HG03342 (cell line): ENCODE data around the gene DGKZ.
"Not testable (repeated sequence)": the region's sequence is repeated elsewhere in the genome, so short reads cannot be mapped to it uniquely, and the experiment has no call there.

Experiments used
- ATAC-seq: cut with Tn5 transposase; IDR thresholded peaks from one replicate; pipeline ENCODE4 v1.9.1; 2021; ENCODE audit warnings: mild to moderate bottlenecking, moderate library complexity; ENCODE audit not compliant: unreplicated experiment

The DGKZ gene

DNA sequence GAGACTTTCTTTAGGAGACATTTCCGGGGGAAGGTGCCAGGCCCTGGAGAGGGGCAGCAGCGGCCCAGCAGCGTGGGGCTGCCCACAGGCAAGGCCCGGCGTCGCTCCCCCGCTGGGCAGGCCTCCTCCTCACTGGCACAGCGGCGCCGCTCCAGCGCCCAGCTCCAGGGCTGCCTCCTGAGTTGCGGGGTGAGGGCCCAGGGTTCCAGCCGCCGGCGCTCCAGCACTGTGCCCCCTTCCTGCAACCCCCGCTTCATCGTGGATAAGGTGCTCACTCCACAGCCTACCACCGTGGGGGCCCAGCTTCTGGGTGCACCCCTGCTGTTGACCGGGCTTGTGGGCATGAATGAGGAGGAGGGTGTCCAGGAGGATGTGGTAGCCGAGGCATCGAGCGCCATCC, 19.0 kb downstream of the DGKZ start:
- no peak for ATAC-seq

DNA sequence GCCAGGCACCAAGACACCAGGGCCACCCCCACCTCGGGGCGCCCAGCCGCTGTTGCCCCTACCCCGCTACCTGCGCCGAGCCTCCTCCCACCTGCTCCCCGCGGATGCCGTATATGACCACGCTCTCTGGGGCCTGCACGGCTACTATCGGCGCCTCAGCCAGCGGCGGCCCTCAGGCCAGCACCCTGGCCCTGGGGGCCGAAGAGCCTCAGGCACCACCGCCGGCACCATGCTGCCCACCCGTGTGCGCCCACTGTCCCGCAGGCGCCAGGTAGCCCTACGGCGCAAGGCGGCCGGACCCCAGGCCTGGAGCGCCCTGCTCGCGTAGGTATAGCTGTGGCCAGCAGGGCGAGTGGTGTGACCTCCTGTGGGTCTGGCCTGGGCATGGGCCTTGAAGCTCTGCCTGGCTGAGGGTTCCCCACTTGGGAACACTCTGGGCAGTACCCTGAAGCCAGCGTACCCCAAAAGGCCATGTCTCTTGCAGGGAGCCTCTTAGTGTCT, 19.4 kb downstream of the DGKZ start:
- ATAC-seq: no peak

DNA sequence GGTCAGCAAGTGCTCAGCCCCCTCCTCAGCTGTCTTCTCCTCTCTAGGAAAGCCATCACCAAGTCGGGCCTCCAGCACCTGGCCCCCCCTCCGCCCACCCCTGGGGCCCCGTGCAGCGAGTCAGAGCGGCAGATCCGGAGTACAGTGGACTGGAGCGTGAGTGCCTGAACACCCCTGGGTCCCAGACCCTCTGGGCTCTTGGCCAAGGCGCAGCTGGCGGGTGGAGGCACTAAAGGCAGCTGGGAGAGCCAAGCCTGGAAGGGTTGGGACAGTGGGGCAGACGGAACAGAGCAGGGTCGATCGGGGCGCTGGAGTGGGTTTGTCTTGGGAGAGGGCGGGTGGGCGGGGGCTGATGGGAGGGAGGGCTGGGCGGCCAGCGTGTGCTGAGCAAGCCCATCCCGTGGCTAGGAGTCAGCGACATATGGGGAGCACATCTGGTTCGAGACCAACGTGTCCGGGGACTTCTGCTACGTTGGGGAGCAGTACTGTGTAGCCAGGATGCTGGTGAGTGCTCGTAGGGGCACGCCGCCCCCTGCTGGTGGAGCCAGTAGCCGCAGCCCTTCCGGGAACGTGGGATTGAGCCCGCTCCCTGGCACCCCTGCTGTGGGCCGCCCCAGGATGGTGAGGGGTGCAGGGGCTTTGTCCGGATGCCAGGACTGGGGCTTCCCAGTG, 20.1 kb downstream of the DGKZ start:
- peak; percentile 57 for ATAC-seq

DNA sequence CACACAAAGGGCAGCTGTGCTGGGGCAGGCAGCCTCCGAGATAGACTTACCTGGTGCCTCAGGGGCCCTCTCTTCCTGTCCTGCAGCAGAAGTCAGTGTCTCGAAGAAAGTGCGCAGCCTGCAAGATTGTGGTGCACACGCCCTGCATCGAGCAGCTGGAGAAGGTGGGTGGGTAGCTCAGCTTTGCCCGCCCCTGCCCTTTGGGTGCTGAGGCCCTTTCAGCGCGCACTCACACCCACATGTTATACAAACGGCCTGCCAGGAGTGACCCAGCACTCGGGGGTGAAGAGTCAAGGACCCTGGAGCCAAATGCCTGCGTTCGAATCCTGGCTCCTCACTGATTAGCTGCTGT, 20.6 kb downstream of the DGKZ start:
- no peak for ATAC-seq

DNA sequence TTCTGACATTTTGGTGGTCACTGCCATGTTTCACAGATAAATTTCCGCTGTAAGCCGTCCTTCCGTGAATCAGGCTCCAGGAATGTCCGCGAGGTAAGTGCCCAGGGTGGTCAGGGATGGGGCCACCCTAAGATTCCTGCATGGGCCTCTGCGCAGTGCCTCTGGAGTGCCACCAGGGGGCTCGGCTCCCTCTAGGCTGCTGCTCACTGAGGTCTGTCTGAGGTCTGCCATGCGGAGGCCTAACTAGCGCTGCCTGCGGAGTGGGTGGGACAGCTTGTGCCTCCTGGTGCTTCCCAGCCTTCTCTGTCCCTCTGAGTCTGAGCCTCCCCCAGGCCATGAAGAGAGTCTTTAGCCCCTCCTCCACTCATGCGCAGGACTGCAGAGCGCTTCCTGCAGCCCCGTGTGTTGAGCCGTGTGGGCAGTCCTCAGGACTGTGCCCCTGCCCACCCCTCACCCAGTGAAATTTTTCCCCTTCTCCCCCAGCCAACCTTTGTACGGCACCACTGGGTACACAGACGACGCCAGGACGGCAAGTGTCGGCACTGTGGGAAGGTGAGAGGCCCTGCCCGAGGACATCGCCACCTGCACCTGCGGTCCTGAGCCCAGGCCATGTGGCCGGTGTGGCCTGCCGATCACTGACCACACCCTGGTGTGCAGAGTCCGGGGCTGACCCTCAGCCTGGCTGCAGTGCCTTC, 22.3 kb downstream of the DGKZ start:
- no peak for ATAC-seq

DNA sequence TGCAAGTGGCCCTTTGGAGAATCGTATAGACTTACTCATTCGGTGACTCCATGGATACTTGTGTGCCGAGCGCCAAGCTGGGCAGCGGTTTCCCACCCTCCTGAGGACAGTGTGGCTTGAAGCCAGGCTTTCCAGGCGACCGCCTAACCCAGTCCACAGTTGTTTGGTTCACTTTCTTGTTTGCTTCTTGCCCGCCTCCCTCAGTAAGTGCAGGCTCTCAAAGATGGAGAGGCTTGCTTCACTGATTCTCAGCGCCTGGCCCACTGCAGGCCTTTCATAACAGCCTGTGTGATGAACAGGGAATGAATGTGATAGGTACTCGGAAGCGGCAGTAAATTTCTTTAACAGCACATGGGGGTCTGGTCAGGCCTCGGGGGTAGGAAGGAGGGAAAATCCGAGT, 23.0 kb downstream of the DGKZ start:
- no peak for ATAC-seq

DNA sequence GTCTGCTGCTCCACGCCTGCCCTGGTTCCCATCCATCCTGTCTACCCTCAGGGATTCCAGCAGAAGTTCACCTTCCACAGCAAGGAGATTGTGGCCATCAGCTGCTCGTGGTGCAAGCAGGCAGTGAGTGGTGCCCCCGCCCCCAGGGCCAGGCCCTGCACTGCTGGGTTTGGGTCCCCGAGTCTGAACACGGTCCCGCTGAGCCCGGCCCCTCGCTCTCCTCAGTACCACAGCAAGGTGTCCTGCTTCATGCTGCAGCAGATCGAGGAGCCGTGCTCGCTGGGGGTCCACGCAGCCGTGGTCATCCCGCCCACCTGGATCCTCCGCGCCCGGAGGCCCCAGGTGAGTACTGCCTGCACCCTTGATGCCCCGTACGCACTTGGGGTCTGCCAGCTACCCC, 24.0 kb downstream of the DGKZ start:
- ATAC-seq: not testable (repeated sequence)

DNA sequence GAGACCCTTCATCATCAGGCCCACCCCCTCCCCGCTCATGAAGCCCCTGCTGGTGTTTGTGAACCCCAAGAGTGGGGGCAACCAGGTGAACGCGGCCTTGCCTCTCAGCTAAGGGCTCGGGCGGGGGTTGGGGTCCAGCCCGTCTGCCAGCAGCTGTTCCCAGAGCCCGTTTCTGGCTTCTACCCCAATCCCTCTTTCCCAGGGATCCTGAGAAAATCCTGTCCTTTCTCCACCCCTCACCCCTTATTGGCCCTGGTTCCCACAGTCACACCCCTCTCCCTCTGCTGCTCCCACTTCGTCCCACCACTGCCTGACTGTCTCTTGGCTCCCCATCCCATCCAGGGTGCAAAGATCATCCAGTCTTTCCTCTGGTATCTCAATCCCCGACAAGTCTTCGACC, 24.8 kb downstream of the DGKZ start:
- ATAC-seq: no peak

DNA sequence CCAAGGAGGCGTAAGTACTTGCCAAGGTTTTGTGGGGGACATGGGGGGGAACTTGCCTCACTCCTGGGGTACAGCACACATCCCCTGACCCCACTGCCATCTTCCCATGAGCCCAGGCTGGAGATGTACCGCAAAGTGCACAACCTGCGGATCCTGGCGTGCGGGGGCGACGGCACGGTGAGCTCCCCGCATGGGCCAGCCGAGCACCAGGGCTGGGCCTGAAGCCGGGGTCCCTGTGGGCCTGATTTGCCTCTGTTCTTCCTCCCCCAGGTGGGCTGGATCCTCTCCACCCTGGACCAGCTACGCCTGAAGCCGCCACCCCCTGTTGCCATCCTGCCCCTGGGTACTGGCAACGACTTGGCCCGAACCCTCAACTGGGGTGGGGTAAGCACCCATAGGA, 25.2 kb downstream of the DGKZ start:
- ATAC-seq: not testable (repeated sequence)

DNA sequence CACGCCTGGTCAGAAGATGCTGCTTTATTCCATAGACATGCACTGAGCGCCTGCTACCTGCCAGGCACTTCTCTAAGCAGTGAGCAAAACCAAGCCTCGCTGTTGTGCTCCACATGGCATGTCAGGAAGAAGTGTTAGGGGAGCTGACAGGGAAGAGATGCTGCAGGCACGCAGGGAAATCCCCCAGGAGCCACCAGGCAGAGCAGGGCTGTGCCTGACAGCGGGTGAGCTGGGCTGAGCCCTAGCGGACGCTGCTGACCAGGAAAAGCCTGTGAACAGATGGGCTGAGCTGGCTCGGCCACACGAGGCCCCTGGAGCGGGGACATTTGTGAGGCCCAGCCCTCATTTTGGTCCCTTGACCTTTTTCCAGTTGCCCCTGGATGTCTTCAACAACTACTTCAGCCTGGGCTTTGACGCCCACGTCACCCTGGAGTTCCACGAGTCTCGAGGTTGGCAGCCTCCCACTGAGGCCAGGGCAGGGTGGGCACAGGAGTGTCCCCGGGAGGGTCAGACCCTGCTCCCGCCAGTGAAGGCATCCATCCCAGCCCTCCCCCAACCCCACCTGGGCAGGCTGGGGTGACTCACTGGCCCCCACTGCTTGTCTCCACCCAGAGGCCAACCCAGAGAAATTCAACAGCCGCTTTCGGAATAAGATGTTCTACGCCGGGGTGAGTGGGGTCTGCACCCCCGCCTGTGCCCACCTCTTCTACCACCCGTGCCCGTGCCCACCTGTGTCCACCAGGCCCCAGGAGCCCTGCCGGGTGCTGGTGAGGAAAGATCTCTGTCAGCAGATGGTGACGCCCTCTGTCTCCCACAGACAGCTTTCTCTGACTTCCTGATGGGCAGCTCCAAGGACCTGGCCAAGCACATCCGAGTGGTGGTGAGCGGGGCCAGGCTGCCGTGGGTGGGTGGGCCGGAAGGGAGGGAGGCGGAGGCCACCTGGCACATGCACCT, 26.8 kb downstream of the DGKZ start:
- no peak for ATAC-seq

DNA sequence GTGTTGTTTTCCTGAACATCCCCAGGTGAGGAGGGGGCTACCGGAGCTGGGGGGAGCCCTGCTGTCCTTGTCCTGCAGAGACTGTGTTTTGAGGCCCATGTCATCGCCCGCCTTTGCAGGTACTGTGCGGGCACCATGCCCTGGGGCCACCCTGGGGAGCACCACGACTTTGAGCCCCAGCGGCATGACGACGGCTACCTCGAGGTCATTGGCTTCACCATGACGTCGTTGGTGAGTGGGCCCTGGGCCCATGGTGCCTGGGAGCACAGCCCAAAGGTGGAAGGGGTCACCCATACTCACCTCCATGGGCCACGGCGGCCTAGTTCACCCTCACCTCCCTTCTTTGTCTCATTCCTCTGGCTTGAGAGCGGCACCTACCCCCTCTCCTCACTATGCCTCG, 27.6 kb downstream of the DGKZ start:
- no peak for ATAC-seq

DNA sequence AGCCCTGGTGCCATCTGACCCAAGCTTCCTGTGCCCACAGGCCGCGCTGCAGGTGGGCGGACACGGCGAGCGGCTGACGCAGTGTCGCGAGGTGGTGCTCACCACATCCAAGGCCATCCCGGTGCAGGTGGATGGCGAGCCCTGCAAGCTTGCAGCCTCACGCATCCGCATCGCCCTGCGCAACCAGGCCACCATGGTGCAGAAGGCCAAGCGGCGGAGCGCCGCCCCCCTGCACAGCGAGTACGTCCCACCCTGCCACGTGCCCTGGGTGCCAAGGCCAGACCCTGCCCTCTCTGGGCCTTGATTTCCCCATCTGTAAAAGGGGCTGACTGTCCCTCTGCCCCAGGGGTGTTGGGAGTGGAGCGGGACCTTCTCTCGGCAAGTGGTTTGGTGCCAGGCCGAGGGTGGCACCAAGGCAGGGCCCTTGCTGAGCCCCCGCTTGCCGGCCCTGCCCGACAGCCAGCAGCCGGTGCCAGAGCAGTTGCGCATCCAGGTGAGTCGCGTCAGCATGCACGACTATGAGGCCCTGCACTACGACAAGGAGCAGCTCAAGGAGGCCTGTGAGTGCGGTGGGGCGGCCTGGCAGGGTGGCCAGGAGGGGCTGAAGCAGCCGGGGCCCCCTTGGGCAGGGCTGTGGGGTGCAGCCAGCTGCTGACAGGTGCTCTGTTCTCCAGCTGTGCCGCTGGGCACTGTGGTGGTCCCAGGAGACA, 28.3 kb downstream of the DGKZ start:
- ATAC-seq: no peak

DNA sequence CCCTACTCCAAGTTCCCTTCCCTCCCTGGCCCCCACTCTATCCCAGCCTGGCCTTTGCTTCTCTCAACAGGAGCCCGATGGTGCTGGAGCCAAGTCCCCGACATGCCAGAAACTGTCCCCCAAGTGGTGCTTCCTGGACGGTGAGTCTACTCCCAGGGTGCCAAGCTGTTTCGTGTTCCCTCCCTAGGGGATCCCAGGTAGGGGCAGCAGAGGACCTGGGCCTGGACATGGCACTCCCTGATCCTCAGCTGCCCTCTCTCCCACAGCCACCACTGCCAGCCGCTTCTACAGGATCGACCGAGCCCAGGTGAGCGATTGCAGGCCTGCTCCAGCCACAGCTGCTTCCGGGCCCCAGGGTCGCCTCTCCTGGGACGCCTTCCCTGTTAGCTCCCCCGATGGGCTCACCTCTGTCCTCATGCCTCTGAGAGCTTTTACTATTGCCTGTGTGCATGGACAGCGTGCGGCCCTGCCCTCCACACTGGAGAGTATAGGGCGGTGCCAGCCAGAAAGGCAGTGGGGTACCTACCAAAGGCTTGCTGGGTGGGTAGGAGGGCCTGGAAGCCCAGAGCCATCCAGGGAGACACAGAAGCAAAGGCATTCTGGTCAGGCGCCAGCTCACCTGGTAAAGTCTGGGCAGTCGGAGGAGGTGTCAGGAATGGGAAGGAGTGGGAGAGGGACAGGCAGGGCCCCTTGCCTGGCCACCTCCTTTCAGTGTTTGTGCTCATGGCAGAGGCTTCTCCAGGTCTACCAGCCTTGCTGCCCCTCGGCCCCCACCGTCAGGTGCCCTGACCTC, 29.2 kb downstream of the DGKZ start:
- no peak for ATAC-seq

DNA sequence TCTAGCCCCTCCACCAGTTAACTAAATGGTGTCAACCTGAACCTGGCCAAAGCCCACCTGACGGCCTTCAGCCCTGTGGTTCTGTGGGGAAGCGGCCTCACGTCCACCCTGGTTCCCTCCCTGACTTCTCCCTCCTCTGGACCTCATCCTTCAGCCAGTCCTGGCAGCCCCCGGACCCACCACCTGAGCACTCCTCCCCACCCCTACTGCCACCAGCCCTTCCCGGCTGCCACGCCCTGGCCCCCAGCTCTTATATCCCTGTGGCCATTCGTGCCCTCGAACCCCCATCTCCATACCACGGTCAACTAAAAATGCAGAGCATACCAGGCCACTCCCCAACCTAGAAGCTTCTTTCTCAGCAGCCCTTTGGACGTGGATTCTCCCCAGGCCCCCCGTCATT, 30.0 kb downstream of the DGKZ start:
- no peak for ATAC-seq

DNA sequence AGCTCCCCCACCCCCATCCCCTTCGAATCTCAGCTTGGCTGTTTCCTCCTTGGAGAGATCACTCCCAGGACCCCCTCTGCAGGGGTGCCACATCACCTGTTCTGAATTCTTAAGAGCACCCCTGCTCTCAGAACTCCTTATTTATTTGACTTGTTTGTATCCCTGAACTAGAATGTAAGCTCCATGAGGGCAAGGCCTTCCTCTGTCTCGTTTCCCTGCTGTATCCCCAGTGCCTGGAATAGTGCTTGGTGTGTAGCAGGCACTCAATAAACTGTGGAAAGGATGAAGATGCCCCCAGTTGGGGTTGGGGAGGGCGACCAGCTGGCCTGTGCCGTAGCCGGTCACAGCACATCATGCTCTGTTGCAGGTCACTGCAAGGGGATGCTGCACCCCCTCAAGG, 30.6 kb downstream of the DGKZ start:
- ATAC-seq: no peak

DNA sequence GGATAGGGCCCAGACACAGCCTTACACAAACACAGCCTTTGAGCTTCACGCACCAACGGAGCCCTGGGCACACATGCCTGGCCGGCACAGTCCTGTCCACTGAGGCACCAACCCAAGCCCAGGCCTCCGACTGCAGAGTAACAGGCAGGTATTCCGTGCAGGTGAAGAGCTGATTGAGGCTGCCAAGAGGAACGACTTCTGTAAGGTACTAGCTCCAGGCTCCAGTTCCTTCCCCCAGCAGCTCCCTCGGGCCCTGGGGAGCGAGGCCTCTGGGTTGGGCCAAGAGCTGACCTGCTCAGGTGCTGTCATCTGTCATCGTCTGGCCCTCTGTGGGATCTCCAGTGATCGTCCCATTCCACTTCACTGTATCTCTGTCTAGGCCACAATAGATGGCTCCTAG, 31.0 kb downstream of the DGKZ start:
- ATAC-seq: no peak

DNA sequence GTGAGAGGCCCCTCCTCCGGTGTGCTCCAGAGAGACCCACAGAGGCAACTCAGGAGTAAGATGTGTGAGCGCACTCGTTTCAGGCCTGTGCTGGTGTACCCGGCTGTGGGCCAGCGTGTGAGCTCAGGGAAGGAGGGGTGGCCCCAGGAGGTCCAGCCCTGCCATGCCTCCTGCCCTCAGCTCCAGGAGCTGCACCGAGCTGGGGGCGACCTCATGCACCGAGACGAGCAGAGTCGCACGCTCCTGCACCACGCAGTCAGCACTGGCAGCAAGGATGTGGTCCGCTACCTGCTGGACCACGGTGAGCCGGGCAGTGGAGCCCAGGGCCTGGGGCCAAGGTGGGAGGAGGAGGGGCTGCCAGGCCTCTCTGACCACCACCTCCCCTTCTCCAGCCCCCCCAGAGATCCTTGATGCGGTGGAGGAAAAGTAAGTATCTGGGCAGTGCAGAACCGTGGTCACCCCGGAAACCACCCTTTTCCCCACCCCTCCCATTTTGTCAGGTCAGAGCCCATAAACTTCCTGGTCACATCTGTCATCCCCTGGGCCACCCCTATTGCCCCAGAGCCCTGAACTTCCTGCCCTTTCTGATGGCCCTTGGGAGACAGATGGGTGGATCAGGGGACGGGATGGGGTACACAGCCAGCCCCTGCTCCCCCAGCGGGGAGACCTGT, 31.7 kb downstream of the DGKZ start:
- ATAC-seq: no peak

DNA sequence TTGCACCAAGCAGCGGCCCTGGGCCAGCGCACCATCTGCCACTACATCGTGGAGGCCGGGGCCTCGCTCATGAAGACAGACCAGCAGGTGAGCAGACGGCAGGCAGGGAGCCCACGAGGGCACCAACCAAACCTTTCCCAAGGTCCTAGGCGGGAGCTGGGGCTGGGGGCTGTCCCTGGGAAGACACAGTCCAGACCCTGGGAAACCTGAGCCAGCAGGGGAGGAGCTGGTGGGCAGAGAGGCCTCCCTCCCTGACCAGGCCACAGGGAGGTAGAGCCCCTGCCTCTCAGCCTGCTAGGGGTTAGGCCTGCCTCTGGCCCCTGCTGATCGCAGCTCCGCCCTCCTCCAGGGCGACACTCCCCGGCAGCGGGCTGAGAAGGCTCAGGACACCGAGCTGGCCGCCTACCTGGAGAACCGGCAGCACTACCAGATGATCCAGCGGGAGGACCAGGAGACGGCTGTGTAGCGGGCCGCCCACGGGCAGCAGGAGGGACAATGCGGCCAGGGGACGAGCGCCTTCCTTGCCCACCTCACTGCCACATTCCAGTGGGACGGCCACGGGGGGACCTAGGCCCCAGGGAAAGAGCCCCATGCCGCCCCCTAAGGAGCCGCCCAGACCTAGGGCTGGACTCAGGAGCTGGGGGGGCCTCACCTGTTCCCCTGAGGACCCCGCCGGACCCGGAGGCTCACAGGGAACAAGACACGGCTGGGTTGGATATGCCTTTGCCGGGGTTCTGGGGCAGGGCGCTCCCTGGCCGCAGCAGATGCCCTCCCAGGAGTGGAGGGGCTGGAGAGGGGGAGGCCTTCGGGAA, 32.4 kb downstream of the DGKZ start:
- ATAC-seq: not testable (repeated sequence)
